Spleen (tissue), 7 donors: ENCODE results near the gene CD84.

Experiments
- POLR2A ChIP-seq, 3 donors: fragments of 450-650 bp; IDR thresholded peaks; one replicate each; pipeline ENCODE4 v1.5.1; 2017; ENCODE audit warnings: antibody characterized with exemption in 3 of 3, mild to moderate bottlenecking in 1 of 3
- POLR2AphosphoS5 ChIP-seq, 3 donors: sonication (generic); formaldehyde crosslinking; IDR thresholded peaks; one replicate each; pipeline ENCODE4 v1.5.1; 2017; ENCODE audit warnings: antibody characterized with exemption in 3 of 3
- TF ChIP-seq, protein P1 (sequence below), 11 experiments: fragments of 200-600 bp in 7 of 11; fragments of 450-650 bp in 4 of 11; sonication (generic) in 4 of 11; IDR thresholded peaks in 8 of 11; conservative IDR thresholded peaks in 3 of 11; 1 replicate in 7 of 11; 2 replicates in 4 of 11; pipeline versions ENCODE4 v1.4.0 to v1.8.0; 2016 to 2021; ENCODE audit warnings: antibody characterized with exemption in 11 of 11, inconsistent platforms in 4 of 11, mild to moderate bottlenecking in 1 of 11
- donor health status: DM: no; HTN: no; CAD: no; lungs with moderate emphysema.
- donor health status: DM: no; HTN: no; CAD: no.
- donor health status: DM: no; HTN: no; CAD: no.

DNA sequence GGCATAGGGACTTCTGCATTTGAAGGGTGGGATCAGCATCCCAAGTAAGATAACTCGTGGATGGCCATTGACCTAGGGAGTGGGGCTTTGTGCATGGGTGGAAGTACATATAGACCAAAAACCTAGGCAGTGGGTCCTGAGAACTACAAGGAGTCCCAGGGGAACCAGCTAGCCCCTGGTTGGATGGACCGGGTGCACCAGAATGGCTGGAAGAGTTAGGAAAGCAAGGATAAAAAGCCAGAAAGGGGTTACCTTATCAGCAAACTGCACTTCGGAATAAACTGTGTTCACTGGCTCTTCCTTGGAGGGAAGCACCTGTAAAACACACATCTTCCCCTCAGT lies 29.7 kb downstream of the CD84 start:
- TF ChIP-seq POLR2AphosphoS5 (IDR thresholded peaks at IDR 0.05) (no peak), POLR2A (IDR thresholded peaks at IDR 0.05) (no peak)
- TF ChIP-seq, protein P1, sequence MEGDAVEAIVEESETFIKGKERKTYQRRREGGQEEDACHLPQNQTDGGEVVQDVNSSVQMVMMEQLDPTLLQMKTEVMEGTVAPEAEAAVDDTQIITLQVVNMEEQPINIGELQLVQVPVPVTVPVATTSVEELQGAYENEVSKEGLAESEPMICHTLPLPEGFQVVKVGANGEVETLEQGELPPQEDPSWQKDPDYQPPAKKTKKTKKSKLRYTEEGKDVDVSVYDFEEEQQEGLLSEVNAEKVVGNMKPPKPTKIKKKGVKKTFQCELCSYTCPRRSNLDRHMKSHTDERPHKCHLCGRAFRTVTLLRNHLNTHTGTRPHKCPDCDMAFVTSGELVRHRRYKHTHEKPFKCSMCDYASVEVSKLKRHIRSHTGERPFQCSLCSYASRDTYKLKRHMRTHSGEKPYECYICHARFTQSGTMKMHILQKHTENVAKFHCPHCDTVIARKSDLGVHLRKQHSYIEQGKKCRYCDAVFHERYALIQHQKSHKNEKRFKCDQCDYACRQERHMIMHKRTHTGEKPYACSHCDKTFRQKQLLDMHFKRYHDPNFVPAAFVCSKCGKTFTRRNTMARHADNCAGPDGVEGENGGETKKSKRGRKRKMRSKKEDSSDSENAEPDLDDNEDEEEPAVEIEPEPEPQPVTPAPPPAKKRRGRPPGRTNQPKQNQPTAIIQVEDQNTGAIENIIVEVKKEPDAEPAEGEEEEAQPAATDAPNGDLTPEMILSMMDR (IDR thresholded peaks at IDR 0.05 in 8 of 11, conservative IDR thresholded peaks at IDR 0.05 in 3 of 11) = no peak
